ENCODE measurements around the gene ELP4. TPM values are rescaled to one million over a fixed set of nuclear protein-coding genes. Genes with fewer than 3 reads are reported as not detected.
A peak's percentile ranks its signal among the peaks of the same experiment; 100 is the strongest.
"Not testable (repeated sequence)": the region's sequence is repeated elsewhere in the genome, so short reads cannot be mapped to it uniquely, and the experiment has no call there.

Gene ELP4
- total RNA-seq, 5 donors from 2014 or later (not counting 1 experiment from before 2014, with no cell fraction given): 15.9 to 22.2 (median 17.2) TPM

DNA sequence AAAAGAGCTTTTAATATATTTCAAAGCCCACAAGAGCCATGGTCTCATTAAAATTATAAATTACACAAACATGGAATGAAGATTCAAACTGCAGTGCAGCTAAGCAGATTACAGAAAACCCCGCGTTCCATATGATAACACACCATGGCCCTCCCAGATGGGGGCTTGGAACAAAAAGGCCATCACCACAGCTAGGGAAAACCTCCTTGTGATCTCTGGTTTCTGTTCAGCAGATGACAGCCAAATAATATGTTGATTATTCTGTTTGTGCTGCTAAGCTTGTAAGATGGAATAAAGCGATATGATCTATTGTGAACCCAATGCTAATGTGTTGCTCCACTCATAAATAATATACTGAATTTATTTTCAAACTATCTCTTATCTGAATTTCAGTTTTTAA, 28.6 kb upstream of the ELP4 start:
- DNase-seq: no peak
- no peaks in the 10 kb centered on the region for H3K4me1 ChIP-seq (ENCODE audit: control insufficient read depth in 1 of 2, extremely low read depth in 1 of 2, insufficient read depth in 2 of 2, low read length in 2 of 2)
- H3K9me3 ChIP-seq: no peaks in the 10 kb centered on the region
- Mint-ChIP-seq H3K27ac (no peak overlapping the region), H3K36me3 (peaks cover 7% of the 10 kb centered on the region), H3K4me1 (peaks cover 4 to 17% (median 7%) of the 10 kb centered on the region in 3 donors), H3K9me3 (no peaks in the 10 kb centered on the region), H3K27me3 (no peaks in the 10 kb centered on the region), H3K4me3 (no peak overlapping the region)
- POLR2A ChIA-PET: no interaction called here
- H3K27me3 ChIP-seq (replicated peaks in 1 of 2; ENCODE audit: control insufficient read depth in 2 of 2, extremely low read depth in 1 of 2, insufficient read depth in 2 of 2, low read length in 1 of 2): no peaks in the 10 kb centered on the region
- no peak for ATAC-seq (replicated peaks in 1 of 4)
- CTCF ChIA-PET: no interaction called here
- no peaks in the 10 kb centered on the region for H3K36me3 ChIP-seq (ENCODE audit: control insufficient read depth in 2 of 2, extremely low read depth in 1 of 2, insufficient read depth in 1 of 2, low read length in 1 of 2)
- no peak overlapping the region for H3K27ac ChIP-seq (ENCODE audit: low read length)
- no CpG with 5 or more reads among the region's 3 CpGs for WGBS (ENCODE audit: insufficient coverage)
- no peak overlapping the region for H3K4me3 ChIP-seq (ENCODE audit: control insufficient read depth in 1 of 2, extremely low read depth in 1 of 2, low read length in 1 of 2)

DNA sequence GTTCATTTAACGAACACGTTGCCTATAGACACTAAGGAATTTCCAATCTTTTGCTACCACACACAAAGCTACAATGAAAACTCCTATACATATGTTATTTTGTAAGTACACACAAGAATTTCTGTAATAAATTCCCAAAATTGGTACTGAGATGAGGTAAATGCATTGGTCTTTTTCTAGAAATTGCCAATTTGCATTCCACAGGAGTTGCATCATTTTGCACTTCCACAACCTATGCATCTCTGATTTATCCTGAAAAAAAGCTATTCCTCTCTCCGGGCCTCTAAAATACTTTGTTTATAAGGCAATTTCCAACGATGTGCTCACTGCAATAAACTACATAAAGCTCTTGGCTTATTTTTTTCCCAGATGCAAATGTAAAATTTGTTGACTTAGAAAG, 25.1 kb upstream of the ELP4 start:
- no peak for ATAC-seq (replicated peaks in 1 of 4)
- Histone ChIP-seq H3K4me3 (ENCODE audit: control insufficient read depth in 1 of 2, extremely low read depth in 1 of 2, low read length in 1 of 2) (no peak overlapping the region), H3K27me3 (replicated peaks in 1 of 2; ENCODE audit: control insufficient read depth in 2 of 2, extremely low read depth in 1 of 2, insufficient read depth in 2 of 2, low read length in 1 of 2) (no peaks in the 10 kb centered on the region), H3K9me3 (no peaks in the 10 kb centered on the region), H3K36me3 (ENCODE audit: control insufficient read depth in 2 of 2, extremely low read depth in 1 of 2, insufficient read depth in 1 of 2, low read length in 1 of 2) (no peaks in the 10 kb centered on the region), H3K27ac (ENCODE audit: low read length) (no peak overlapping the region), H3K4me1 (ENCODE audit: control insufficient read depth in 1 of 2, extremely low read depth in 1 of 2, insufficient read depth in 2 of 2, low read length in 2 of 2) (no peaks in the 10 kb centered on the region)
- H3K4me1 Mint-ChIP-seq: peaks cover 13 to 24% (median 18%) of the 10 kb centered on the region in 3 donors
- ChIA-PET CTCF (interaction anchor here in 1 of 2 donors (1.3 kb wide), 1 partner anchor 30 kb away, joined by 3 read pairs; no protein-coding TSS in a partner anchor), POLR2A (interaction anchor here in 1 of 2 donors (0.6 kb wide), 1 partner anchor 69 kb away, joined by 3 read pairs; no protein-coding TSS in a partner anchor)
- H3K9me3 Mint-ChIP-seq: no peaks in the 10 kb centered on the region
- no peak for DNase-seq
- peaks cover 2% of the 10 kb centered on the region for H3K36me3 Mint-ChIP-seq
- WGBS (ENCODE audit: insufficient coverage): no CpG with 5 or more reads among the region's 4 CpGs
- H3K27me3 Mint-ChIP-seq: no peaks in the 10 kb centered on the region
- no peak overlapping the region for H3K4me3 Mint-ChIP-seq
- H3K27ac Mint-ChIP-seq: no peak overlapping the region

DNA sequence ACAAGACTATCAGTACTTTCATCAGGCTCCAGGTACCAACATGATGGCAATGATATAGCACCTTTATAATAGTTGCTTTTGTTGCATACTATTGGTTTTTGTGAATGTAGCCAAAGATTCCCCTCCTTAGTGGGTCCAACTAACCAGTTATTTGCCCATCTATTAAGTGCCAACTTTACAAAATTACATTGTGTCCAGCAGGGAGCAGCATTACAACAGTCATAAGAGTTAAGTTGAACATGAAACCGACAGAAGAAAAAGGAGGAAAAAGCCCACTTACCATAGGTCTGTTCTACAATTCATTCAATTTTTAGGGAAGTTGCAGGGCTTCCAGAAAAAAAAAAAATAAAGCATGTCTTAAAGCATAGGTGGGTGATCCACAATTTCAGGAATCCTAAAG, 21.7 kb upstream of the ELP4 start:
- Mint-ChIP-seq H3K9me3 (no peaks in the 10 kb centered on the region), H3K4me1 (peaks cover 22 to 33% (median 30%) of the 10 kb centered on the region in 3 donors), H3K27me3 (no peaks in the 10 kb centered on the region), H3K36me3 (peaks cover 19% of the 10 kb centered on the region), H3K4me3 (no peak overlapping the region), H3K27ac (no peak overlapping the region)
- H3K4me3 ChIP-seq (ENCODE audit: control insufficient read depth in 1 of 2, extremely low read depth in 1 of 2, low read length in 1 of 2): no peak overlapping the region
- H3K27me3 ChIP-seq (replicated peaks in 1 of 2; ENCODE audit: control insufficient read depth in 2 of 2, extremely low read depth in 1 of 2, insufficient read depth in 2 of 2, low read length in 1 of 2): no peaks in the 10 kb centered on the region
- ChIA-PET POLR2A (no interaction called here), CTCF (no interaction called here)
- H3K9me3 ChIP-seq: no peaks in the 10 kb centered on the region
- ATAC-seq (replicated peaks in 1 of 4) (peak in 1 of 4 experiments; percentile 39), DNase-seq (peak in 2 of 35 experiments; percentile 6 to 51)
- no CpG with 5 or more reads among the region's 1 CpG for WGBS (ENCODE audit: insufficient coverage)
- H3K27ac ChIP-seq (ENCODE audit: low read length): no peak overlapping the region
- H3K36me3 ChIP-seq (ENCODE audit: control insufficient read depth in 2 of 2, extremely low read depth in 1 of 2, insufficient read depth in 1 of 2, low read length in 1 of 2): no peaks in the 10 kb centered on the region
- no peaks in the 10 kb centered on the region for H3K4me1 ChIP-seq (ENCODE audit: control insufficient read depth in 1 of 2, extremely low read depth in 1 of 2, insufficient read depth in 2 of 2, low read length in 2 of 2)

DNA sequence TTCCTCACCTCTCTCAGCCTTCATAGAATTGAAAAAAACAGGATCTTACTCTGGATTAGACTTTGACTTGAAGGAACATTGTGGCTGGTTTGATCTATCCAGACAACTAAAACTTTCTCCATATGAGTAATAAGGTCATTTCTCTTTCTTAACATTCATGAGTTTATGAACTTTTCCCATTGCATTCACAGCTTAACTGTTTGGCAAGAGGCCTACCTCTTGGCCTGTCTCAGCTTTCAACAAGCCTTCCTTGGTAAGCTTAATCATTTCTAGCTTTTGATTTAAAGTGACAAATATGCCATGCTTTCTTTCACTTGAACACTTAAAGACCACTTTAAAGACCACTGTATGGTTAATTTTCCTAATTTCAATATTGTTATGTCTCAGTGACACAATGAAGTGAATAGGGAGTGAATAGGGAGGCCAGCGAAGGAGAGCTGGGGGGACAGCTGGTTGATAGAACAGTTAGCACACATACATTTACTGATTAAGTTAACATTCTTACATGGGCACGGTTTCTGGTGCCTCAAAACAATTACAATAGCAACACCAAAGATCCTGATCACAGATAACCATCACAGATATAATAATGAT, 17.1 kb upstream of the ELP4 start:
- Histone ChIP-seq H3K36me3 (ENCODE audit: control insufficient read depth in 2 of 2, extremely low read depth in 1 of 2, insufficient read depth in 1 of 2, low read length in 1 of 2) (peaks cover 0 to 5% of the 10 kb centered on the region in 2 donors), H3K4me1 (ENCODE audit: control insufficient read depth in 1 of 2, extremely low read depth in 1 of 2, insufficient read depth in 2 of 2, low read length in 2 of 2) (no peaks in the 10 kb centered on the region), H3K27me3 (replicated peaks in 1 of 2; ENCODE audit: control insufficient read depth in 2 of 2, extremely low read depth in 1 of 2, insufficient read depth in 2 of 2, low read length in 1 of 2) (no peaks in the 10 kb centered on the region), H3K4me3 (ENCODE audit: control insufficient read depth in 1 of 2, extremely low read depth in 1 of 2, low read length in 1 of 2) (no peak overlapping the region), H3K27ac (ENCODE audit: low read length) (no peak overlapping the region), H3K9me3 (no peaks in the 10 kb centered on the region)
- H3K27me3 Mint-ChIP-seq: no peaks in the 10 kb centered on the region
- ATAC-seq (replicated peaks in 1 of 4): no peak
- no peak overlapping the region for H3K4me3 Mint-ChIP-seq
- H3K9me3 Mint-ChIP-seq: no peaks in the 10 kb centered on the region
- ChIA-PET POLR2A (no interaction called here), CTCF (no interaction called here)
- no peak for DNase-seq
- H3K4me1 Mint-ChIP-seq: peaks cover 33 to 47% (median 47%) of the 10 kb centered on the region in 3 donors
- WGBS (ENCODE audit: insufficient coverage): no CpG with 5 or more reads among the region's 2 CpGs
- no peak overlapping the region for H3K27ac Mint-ChIP-seq
- peaks cover 50% of the 10 kb centered on the region for H3K36me3 Mint-ChIP-seq

DNA sequence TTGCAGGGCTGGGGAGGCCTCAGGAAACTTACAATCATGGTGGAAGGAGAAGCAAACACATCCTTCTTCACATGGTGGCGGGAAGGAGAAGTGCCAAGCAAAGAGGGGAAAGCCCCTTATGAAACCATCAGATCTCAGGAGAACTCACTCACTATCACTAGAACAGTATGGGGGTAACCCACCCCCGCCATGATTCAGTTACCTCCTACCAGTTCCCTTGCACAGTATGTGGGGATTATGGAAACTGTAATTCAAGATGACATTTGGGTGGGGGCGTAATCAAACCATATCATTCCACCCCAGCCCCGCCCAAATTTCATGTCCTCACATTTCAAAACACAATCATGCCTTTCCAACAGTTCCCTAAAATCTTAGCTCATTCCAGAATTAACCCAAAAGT, 16.3 kb upstream of the ELP4 start:
- Mint-ChIP-seq H3K36me3 (peaks cover 53% of the 10 kb centered on the region), H3K9me3 (no peaks in the 10 kb centered on the region), H3K27me3 (no peaks in the 10 kb centered on the region), H3K4me1 (peaks cover 31 to 43% (median 40%) of the 10 kb centered on the region in 3 donors), H3K4me3 (no peak overlapping the region), H3K27ac (no peak overlapping the region)
- Histone ChIP-seq H3K27ac (ENCODE audit: low read length) (no peak overlapping the region), H3K4me1 (ENCODE audit: control insufficient read depth in 1 of 2, extremely low read depth in 1 of 2, insufficient read depth in 2 of 2, low read length in 2 of 2) (no peaks in the 10 kb centered on the region), H3K4me3 (ENCODE audit: control insufficient read depth in 1 of 2, extremely low read depth in 1 of 2, low read length in 1 of 2) (no peak overlapping the region), H3K27me3 (replicated peaks in 1 of 2; ENCODE audit: control insufficient read depth in 2 of 2, extremely low read depth in 1 of 2, insufficient read depth in 2 of 2, low read length in 1 of 2) (no peaks in the 10 kb centered on the region), H3K9me3 (no peaks in the 10 kb centered on the region), H3K36me3 (ENCODE audit: control insufficient read depth in 2 of 2, extremely low read depth in 1 of 2, insufficient read depth in 1 of 2, low read length in 1 of 2) (peaks cover 0 to 5% of the 10 kb centered on the region in 2 donors)
- WGBS (ENCODE audit: insufficient coverage): 100% methylated on average over 1 of the region's 4 CpGs
- DNase-seq: no peak
- POLR2A ChIA-PET: no interaction called here
- CTCF ChIA-PET: no interaction called here
- no peak for ATAC-seq (replicated peaks in 1 of 4)

DNA sequence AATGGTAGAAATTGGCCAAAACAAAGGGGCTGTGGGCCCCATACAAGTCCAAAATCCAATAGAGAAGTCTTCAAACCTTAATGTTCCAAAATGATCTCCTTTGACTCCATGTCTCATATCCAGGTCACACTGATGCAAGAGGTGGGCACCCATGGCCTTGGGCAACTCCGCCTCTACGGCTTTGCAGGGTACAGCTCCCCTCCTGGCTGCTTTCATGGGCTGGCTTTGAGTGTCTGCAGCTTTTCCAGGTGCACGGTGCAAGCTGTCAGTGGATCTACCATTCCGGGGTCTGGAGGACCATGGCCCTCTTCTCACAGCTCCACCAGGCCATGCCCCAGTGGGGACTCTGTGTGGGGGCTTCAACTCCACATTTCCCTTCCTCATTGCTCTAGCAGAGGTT, 15.8 kb upstream of the ELP4 start:
- H3K36me3 ChIP-seq (ENCODE audit: control insufficient read depth in 2 of 2, extremely low read depth in 1 of 2, insufficient read depth in 1 of 2, low read length in 1 of 2); H3K27ac ChIP-seq (ENCODE audit: low read length); H3K27me3 ChIP-seq (replicated peaks in 1 of 2; ENCODE audit: control insufficient read depth in 2 of 2, extremely low read depth in 1 of 2, insufficient read depth in 2 of 2, low read length in 1 of 2); H3K27me3 Mint-ChIP-seq; ATAC-seq (replicated peaks in 1 of 4); H3K4me3 Mint-ChIP-seq; H3K9me3 ChIP-seq; H3K9me3 Mint-ChIP-seq; DNase-seq; H3K27ac Mint-ChIP-seq; H3K4me3 ChIP-seq (ENCODE audit: control insufficient read depth in 1 of 2, extremely low read depth in 1 of 2, low read length in 1 of 2); CTCF ChIA-PET; H3K4me1 ChIP-seq (ENCODE audit: control insufficient read depth in 1 of 2, extremely low read depth in 1 of 2, insufficient read depth in 2 of 2, low read length in 2 of 2); POLR2A ChIA-PET: not testable (repeated sequence)
- WGBS (ENCODE audit: insufficient coverage): 100% methylated on average over 4 of the region's 4 CpGs
- Mint-ChIP-seq H3K36me3 (peaks cover 59% of the 10 kb centered on the region), H3K4me1 (peaks cover 35 to 46% (median 42%) of the 10 kb centered on the region in 3 donors)

Measured in T-cell (primary cell).